NB4 (cell line): ENCODE data around the gene SLC26A6.

Source experiments
- DNase-seq: peaks from one replicate; pipeline ENCODE4 v3.0.0; 2010; ENCODE audit warnings: low read depth
- H3K4me3 ChIP-seq: one replicate; pipeline ENCODE4 v1.5.1; 2011; ENCODE audit warnings: mild to moderate bottlenecking, low read depth, low read length, moderate library complexity
- CTCF ChIP-seq: IDR thresholded peaks from one replicate; pipeline ENCODE4 v1.5.1; 2012; ENCODE audit warnings: low read depth, low read length
- MAX ChIP-seq: IDR thresholded peaks from 2 replicates; pipeline ENCODE4 v1.6.1; 2011; ENCODE audit warnings: low read depth, low read length
- MYC ChIP-seq: IDR thresholded peaks from 2 replicates; pipeline ENCODE4 v1.6.1; 2011; ENCODE audit warnings: low read depth, low read length
- POLR2A ChIP-seq: IDR thresholded peaks from 2 replicates; pipeline ENCODE4 v1.6.1; 2011; ENCODE audit warnings: mild to moderate bottlenecking; ENCODE audit not compliant: insufficient read length; ENCODE audit errors: extremely low read depth

The SLC26A6 gene, protein sequence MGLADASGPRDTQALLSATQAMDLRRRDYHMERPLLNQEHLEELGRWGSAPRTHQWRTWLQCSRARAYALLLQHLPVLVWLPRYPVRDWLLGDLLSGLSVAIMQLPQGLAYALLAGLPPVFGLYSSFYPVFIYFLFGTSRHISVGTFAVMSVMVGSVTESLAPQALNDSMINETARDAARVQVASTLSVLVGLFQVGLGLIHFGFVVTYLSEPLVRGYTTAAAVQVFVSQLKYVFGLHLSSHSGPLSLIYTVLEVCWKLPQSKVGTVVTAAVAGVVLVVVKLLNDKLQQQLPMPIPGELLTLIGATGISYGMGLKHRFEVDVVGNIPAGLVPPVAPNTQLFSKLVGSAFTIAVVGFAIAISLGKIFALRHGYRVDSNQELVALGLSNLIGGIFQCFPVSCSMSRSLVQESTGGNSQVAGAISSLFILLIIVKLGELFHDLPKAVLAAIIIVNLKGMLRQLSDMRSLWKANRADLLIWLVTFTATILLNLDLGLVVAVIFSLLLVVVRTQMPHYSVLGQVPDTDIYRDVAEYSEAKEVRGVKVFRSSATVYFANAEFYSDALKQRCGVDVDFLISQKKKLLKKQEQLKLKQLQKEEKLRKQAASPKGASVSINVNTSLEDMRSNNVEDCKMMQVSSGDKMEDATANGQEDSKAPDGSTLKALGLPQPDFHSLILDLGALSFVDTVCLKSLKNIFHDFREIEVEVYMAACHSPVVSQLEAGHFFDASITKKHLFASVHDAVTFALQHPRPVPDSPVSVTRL

DNA sequence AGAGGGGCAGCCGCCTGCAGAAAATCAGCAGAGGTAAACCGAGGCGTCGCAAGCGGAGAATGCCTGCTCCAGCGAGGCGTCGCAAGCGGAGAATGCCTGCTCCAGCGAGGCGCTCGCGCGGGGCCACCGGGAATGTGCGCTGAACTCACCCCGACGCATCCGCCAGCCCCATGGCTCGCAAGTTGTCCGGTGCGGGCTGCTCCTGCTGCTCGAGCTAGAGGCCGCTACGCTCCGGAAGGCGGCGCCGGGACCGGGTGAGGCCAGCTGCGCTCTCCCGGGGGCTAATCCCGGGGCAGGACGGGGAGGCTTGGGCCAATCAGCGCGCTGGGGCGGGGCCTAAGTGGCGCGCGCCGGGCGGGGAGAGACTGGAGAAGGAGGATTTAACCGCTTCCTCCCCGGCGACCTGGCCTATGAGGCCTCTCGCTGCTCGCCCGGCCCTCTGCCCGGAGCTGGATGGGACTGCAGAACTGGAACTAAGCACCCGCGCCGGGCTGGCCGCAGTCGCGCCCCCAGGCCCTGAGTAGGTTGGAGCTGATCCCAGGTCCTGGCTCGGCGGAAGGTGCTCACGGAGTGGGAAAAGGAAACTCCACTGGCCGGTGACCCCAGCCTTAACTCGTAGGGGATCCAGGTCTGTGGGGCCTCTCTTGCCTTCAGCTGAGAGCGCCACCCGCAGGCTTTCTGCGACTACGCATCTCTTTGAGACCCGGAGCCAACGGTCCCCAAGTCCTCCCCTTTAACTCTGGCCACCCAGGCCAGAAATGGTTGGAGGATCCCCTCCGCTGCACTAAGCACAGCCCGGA, at the start of gene SLC26A6:
Gene SLC26A6 (minus strand): TSS at position 240 of the 800 bp plus-strand sequence. CDS start 68 bp downstream, at position 172.
- DNase-seq: peak; percentile 98
- TF ChIP-seq MAX: 0 out of 2 replicates have a peak, but pooled peaks have one; percentile 8
- TF ChIP-seq POLR2A: peak; percentile 47
- TF ChIP-seq CTCF: peak; percentile 71
- 0 out of 2 replicates have a peak, but pooled peaks have one; percentile 16 for TF ChIP-seq MYC
- peak within 1 kb of the TSS; percentile 67 for H3K4me3 ChIP-seq

DNA sequence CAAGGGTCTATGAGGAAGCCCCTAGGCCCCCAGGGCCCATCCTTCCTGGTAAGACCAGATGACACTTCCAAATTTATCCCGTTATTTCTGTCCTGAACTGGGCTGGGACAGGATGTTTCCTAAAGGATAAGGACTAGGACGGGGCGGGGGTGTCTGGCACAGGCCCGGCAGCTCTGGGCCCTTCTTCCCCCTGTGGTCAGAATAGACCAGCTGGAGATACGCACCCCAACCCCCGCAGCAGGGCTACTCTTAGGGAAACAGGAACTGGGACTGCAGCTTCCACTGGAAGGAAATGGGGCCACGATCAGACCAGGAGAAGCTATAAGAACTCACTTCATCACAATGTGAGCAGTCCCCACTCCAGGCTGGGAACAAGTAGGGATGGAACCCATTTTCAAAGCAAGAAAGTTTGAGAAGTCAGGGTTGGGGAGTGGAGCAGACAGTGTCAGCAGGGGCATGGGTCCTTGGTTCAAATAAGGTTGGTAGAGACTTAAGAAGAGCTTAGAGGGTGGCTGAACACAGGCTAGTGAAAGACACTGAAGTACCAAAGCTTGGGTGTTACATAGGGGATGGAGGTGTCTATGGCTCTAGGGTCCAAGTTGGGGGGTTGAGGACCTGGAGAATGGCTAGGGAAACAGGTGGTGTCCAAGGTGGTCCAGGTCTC, 49.4 kb upstream of the SLC26A6 start:
- peak; percentile 63 for DNase-seq
- TF ChIP-seq CTCF (no peak), MAX (no peak), MYC (no peak), POLR2A (no peak)
- peak overlapping the region; percentile 79 for H3K4me3 ChIP-seq

- DNase-seq: no peak
- TF ChIP-seq MYC: no peak
- TF ChIP-seq MAX: no peak
- TF ChIP-seq POLR2A: no peak
- TF ChIP-seq CTCF: no peak
- peak overlapping the region; percentile 79 for H3K4me3 ChIP-seq
Observed at GRCh38 chr3:48684054-48684349, 48.7 kb upstream of the SLC26A6 start.

- no peak for DNase-seq
- TF ChIP-seq MYC (no peak), POLR2A (no peak), MAX (no peak), CTCF (no peak)
- no peak overlapping the region for H3K4me3 ChIP-seq
Observed at GRCh38 chr3:48682786-48683185, 47.5 kb upstream of the SLC26A6 start.

- no peak overlapping the region for H3K4me3 ChIP-seq
- no peak for TF ChIP-seq CTCF
- no peak for TF ChIP-seq MAX
- no peak for TF ChIP-seq POLR2A
- TF ChIP-seq MYC: no peak
- DNase-seq: no peak
Observed at GRCh38 chr3:48681974-48682610, 46.8 kb upstream of the SLC26A6 start.
